ENCODE measurements around the gene CRLF2.
"Not testable (repeated sequence)": the region's sequence is repeated elsewhere in the genome, so short reads cannot be mapped to it uniquely, and the experiment has no call there.

Gene CRLF2

DNA sequence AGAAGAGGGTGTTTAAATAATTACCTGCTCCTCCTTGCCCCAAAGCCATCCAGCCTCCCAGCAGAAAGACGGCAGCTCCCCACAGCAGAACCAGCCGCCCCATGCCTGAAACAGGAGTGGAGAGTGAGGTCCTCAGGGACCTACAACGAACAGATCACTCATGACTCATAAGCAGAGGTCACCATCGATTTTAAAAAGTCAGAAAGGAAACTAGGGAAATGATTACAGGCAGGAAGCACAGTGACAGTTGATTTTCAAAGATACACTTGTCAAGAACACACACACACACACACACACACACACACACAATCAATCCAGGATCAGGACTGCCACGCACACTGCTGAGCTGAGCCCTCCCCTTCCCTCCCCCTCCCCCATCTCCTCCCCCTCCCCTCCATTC lies at the start of gene CRLF2:
Gene CRLF2 (minus strand): TSS at position 118 of the 400 bp plus-strand sequence. CDS start 15 bp downstream, at position 103.
- FAIRE-seq, result peak; percentile 81

GRCh38 chrX:1261771-1262170 lies 49.3 kb upstream of the CRLF2 start:
- FAIRE-seq; DNase-seq (ENCODE audit: insufficient read length, low spot score): not testable (repeated sequence)

More for the DNA sequence above, at the start of gene CRLF2:
- DNase-seq (ENCODE audit: insufficient read length, low spot score), result no peak

- no peak for FAIRE-seq
Observed at GRCh38 chrX:1261285-1261684, 48.8 kb upstream of the CRLF2 start.

DNA sequence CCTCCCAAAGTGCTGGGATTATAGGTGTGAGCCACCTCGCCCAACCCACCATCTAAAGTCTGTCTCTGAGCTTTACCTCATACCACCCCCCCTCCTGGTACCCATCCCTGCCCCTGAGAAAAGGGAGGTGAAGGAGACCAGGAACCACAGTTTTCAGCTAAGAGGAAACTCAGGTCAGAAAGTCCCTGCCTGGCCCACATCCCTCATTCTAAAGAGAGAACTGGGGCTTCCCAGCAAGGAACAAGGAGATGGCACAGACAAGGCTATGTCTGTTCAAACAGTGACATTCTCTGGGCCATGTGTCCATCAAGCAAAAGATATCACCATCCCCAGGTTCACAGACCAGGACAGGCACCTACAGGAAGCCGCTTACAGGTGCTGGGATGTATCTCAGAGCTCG lies 40.4 kb upstream of the CRLF2 start:
- DNase-seq (ENCODE audit: insufficient read length, low spot score) (no peak), FAIRE-seq (no peak)

More at GRCh38 chrX:1261285-1261684, 48.8 kb upstream of the CRLF2 start:
- DNase-seq (ENCODE audit: insufficient read length, low spot score), result no peak

DNA sequence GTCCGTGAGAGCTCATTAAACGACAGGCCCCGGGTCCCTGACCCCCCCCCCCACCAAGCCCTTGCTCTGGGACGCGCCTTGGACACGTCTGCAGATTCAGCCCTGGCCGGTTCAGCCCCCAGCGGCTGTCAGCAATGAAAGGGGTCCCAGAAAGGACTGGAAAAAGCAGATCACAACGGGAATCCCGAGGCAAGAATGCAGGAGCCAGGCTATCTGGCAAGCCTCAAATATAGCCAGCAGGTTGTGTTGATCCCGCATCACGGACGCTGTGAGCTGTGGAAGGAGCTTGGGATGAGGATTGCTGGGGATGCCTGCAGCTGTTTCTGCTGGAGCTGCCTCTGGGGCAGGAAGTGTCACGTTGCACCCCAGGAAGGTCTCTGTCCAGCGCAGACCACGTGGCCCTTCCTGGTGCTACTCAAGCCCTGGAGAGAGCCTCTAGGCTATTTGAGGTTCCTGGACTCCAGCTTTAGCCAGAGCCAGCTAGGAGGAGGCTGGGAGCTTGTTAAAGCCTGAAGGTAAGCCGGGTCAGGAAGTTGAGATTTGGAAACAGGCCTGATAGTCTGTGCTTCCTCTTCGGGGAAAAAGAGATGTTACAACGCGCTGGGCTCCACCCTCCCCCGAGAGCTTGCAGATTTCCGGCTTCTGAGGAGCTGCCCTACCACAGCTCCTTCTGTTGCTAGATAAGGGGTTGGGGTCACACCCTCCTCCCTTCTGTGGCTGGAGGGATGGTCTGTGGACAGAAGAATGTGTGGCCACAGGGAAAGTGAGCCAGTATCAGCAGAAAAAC lies 36.8 kb upstream of the CRLF2 start:
- DNase-seq (ENCODE audit: insufficient read length, low spot score) (no peak), FAIRE-seq (peak; percentile 81)

GRCh38 chrX:1248331-1249061 lies 36.0 kb upstream of the CRLF2 start:
- no peak for DNase-seq (ENCODE audit: insufficient read length, low spot score)
- no peak for FAIRE-seq

GRCh38 chrX:1246816-1247215 lies 34.4 kb upstream of the CRLF2 start:
- FAIRE-seq, result peak; percentile 75
- DNase-seq (ENCODE audit: insufficient read length, low spot score), result peak; percentile 68

GRCh38 chrX:1244164-1245076 lies 32.0 kb upstream of the CRLF2 start:
- no peak for FAIRE-seq
- DNase-seq (ENCODE audit: insufficient read length, low spot score), result no peak

DNA sequence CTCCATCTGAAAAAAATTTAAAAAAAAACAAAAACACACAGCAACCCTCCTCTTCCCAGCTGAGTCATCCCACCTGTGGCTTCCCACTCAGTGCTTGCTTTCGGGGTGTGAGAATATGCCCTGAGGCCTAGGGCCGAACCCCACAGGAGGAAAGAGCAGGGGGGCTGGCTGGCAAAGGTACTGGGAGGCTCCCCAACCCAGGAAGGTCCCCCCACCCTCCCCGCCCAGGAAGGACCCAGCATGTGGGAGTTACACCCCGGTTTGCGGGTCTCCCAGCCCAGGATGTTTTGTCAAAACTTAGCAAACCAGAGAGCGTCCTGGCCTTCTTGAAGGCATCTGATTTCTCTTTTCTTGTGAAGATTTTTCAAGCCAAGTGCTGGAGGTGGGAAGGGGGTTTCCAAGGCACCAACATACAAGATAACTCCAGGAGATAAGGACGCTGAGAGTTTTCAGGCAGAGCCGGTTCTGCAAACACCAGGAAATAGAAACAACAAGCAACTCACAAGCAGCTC lies 30.5 kb upstream of the CRLF2 start:
- DNase-seq (ENCODE audit: insufficient read length, low spot score), result no peak
- FAIRE-seq, result no peak

DNA sequence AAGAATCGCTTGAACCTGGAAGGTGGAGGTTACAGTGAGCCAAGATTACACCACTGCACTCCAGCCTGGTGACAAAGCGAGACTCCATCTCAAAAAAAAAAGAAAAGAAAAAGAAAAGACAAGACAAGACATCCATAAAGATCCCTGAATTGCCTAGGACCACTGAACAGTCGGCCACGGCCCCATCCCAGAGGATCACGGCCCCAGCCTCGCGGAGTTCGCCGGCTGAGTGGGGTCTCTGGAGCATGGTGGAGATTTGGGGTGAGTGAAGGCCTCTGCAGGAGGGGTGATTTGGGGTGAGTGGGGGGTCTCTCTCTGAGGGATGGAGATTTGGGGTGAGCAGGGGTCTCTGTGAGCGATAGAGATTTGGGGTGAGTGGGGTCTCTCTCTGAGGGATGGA lies 28.1 kb upstream of the CRLF2 start:
- not testable (repeated sequence) for FAIRE-seq

DNA sequence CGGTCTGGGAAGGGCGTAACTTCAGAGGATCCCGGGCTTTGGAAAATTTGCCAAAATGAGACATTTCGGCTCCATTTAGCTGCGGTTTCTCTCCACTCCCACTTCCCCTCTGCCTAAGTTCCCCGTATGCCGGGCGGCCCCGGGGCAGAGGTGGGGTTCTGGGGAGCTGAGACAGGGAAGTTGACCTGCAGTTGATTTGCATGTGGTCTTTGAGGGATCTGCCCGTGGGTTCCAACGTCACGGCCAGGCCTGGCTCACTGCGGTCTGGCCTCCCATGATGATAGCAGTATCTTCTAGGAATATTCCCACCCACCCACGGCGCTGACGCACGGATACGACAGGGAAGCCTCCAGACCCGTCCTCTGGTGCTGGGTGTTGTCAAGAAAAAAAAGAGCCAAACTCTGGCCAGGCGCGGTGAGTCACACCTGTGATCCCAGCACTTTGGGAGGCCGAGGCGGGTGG lies 27.3 kb upstream of the CRLF2 start:
- peak; percentile 80 for FAIRE-seq

More for the DNA sequence above, 28.1 kb upstream of the CRLF2 start:
- DNase-seq (ENCODE audit: insufficient read length, low spot score), result not testable (repeated sequence)

GRCh38 chrX:1231850-1232465 lies 19.5 kb upstream of the CRLF2 start:
- no peak for FAIRE-seq

More for the DNA sequence above, 27.3 kb upstream of the CRLF2 start:
- DNase-seq (ENCODE audit: insufficient read length, low spot score), result peak; percentile 36

GRCh38 chrX:1228101-1228500 lies 15.7 kb upstream of the CRLF2 start:
- FAIRE-seq; DNase-seq (ENCODE audit: insufficient read length, low spot score): not testable (repeated sequence)

More at GRCh38 chrX:1231850-1232465, 19.5 kb upstream of the CRLF2 start:
- DNase-seq (ENCODE audit: insufficient read length, low spot score), result no peak

DNA sequence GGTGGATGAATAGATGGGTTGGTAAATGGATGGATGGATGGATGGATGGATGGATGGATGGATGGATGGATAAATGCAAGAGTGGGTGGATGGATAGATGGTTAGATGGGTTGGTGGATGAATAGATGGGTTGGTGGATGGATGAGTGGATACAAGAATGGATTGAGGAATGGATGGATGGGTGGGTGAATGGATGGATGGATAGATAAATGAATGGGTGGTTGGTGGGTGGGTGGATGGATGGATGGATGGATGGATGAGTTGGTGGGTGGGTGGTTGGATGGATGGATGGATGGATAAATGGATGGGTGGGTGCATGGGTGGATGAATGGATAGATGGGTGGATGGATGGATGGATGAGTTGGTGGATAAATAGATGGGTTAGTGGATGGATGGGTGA lies 13.8 kb upstream of the CRLF2 start:
- no peak for FAIRE-seq
- no peak for DNase-seq (ENCODE audit: insufficient read length, low spot score)

DNA sequence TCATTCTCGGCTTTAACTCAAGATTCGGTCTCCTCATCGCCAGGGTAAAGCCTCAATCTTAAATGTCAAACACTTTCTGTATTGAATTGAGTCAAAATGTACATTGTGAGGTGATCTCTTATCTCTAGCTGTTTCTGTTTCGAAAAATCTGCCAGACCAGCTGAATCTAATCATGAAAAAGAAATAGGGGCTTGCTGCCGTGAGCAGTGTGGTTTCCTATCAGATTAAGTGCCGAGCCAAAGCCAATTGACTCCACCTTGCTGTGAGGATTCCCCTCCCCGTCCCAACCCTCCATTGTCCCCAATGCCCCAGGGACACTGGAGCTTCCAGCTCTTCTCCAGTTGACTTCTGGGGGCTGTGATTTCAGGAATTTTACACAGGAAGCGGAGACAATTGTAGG lies 12.5 kb upstream of the CRLF2 start:
- DNase-seq (ENCODE audit: insufficient read length, low spot score) (no peak), FAIRE-seq (no peak)

DNA sequence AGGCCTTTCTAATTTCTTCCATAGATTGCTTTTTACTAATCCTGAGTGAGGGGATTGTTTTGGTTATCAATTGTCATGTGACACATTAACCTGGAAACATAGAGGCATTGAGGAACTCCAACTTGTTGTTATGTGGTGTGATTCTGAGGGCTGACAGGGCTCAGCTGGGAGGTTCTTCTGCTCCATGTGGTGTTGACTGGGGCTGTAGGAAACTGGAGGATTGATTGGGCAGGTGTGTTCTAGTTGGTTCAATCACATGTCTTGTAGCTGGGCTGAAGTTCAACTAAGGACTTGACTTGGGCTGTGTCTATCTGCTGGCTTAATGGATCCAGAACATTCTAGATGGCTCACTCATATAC lies 10.8 kb upstream of the CRLF2 start:
- no peak for DNase-seq (ENCODE audit: insufficient read length, low spot score)
- no peak for FAIRE-seq

- FAIRE-seq, result no peak
- no peak for DNase-seq (ENCODE audit: insufficient read length, low spot score)
Observed at GRCh38 chrX:1222531-1223241, 10.2 kb upstream of the CRLF2 start.

- FAIRE-seq (no peak), DNase-seq (ENCODE audit: insufficient read length, low spot score) (no peak)
Observed at GRCh38 chrX:1221296-1221845, 8.9 kb upstream of the CRLF2 start.

- DNase-seq (ENCODE audit: insufficient read length, low spot score) (no peak), FAIRE-seq (no peak)
Observed at GRCh38 chrX:1218286-1218685, 5.8 kb upstream of the CRLF2 start.

Data from GM19239 (cell line).